ENCODE measurements around the gene ZNF888.
A peak's percentile ranks its signal among the peaks of the same experiment; 100 is the strongest.
"Not testable (repeated sequence)": the region's sequence is repeated elsewhere in the genome, so short reads cannot be mapped to it uniquely, and the experiment has no call there.

Gene ZNF888

GRCh38 chr19:52941523-52941922, 18.3 kb upstream of the ZNF888 start:
- not testable (repeated sequence) for DNase-seq

- DNase-seq: not testable (repeated sequence)
Measured at GRCh38 chr19:52940905-52941304, 17.7 kb upstream of the ZNF888 start.

GRCh38 chr19:52938761-52939160, 15.5 kb upstream of the ZNF888 start:
- no peak for DNase-seq

GRCh38 chr19:52936954-52937325, 13.7 kb upstream of the ZNF888 start:
- no peak for DNase-seq

DNA sequence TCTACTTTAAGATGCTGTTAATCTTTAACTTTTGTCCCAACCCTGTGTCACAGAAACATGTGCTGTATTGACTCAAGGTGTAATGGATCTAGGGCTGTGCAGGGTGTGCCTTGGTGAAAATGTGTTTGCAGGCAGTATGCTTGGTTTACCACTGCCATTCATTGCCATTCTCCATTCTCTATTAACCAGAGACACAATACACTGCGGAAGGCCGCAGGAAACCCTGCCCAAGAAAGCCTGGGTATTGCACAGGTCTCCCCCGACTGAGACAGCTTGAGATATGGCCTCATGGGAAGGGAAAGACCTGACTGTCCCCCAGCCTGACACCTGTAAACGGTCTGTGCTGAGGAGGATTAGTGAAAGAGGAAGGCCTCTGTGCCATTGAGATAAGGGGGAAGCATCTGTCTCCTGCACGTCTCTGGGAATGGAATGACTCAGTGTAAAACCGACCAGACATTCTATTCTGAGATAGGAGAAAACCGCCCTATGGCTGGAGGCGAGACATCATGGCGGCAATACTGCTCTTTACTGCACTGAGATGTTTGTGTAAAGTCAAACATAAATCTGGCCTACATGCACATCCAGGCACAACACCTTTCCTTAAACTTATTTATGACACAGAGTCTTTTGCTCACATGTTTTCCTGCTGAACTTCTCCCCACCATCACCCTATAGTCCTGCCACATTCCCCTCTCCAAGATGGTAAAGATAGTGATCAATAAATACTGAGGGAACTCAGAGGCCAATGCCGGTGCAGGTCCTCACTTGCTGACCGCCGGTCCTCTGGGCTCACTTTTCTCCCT, 13.1 kb upstream of the ZNF888 start:
- no peak for DNase-seq

GRCh38 chr19:52935434-52935833, 12.2 kb upstream of the ZNF888 start:
- no peak for DNase-seq

- not testable (repeated sequence) for DNase-seq
Measured at GRCh38 chr19:52924641-52925040, 1.4 kb upstream of the ZNF888 start.

DNA sequence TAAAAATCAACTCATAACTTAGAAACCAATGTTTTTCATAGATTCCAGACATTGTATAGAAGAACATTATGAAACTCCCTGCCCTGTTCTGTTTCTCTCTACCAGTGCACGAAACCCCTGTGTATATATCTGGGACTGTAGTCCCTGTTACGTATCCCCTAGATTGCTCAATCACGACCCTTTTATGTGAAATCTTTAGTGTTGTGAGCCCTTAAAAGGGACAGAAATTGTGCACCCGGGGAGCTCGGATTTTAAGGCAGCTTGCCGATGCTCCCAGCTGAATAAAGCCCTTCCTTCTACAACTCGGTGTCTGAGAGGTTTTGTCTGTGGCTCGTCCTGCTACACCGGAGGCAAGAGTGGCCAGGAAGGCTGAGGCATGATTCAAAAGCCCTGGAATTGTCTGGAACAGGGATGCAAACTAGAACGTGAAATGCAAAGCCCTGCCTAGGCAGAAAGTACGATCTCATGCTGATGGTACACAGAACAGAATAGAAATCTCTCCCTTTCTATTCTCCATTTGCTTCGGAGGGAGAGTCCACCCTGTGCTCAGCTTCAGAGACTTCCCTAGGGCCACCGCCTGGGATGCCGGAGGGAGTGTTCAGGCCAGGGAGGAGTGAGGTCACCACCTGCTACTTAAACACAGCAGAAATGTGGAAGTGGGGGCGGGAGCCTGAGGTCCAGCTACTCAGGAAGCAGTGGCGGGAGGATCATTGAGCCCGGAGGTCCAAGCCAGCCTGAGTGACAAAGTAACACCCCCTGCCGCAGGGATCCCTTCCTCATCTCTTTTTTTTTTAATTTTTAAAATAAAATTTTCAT, 758 bp upstream of the ZNF888 start:
- no peak for DNase-seq

GRCh38 chr19:52917531-52917930, 5.7 kb downstream of the ZNF888 start:
- DNase-seq: no peak

- no peak for DNase-seq
Measured at GRCh38 chr19:52910648-52911047, 12.6 kb downstream of the ZNF888 start.

- not testable (repeated sequence) for DNase-seq
Measured at GRCh38 chr19:52904052-52904780, 19.0 kb downstream of the ZNF888 start.

GRCh38 chr19:52901842-52902241, 21.4 kb downstream of the ZNF888 start:
- no peak for DNase-seq

DNA sequence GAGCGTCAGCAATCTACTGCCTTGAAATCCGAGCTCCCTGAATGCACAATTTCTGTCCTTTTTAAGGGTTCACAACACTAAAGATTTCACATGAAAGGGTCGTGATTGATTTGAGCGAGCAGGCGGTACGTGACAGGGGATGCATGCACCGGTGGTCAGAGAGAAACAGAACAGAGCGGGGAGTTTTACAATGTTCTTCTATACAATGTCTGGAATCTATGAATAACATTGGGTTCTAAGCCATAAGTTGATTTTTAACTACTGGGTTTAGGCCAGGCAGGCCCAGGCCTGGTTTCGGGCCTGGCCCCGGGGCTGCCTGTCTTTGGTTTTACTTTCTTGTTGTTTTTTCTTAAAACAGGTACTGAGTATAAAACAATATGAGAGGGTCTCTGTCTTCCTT, 24.6 kb downstream of the ZNF888 start:
- not testable (repeated sequence) for DNase-seq

DNA sequence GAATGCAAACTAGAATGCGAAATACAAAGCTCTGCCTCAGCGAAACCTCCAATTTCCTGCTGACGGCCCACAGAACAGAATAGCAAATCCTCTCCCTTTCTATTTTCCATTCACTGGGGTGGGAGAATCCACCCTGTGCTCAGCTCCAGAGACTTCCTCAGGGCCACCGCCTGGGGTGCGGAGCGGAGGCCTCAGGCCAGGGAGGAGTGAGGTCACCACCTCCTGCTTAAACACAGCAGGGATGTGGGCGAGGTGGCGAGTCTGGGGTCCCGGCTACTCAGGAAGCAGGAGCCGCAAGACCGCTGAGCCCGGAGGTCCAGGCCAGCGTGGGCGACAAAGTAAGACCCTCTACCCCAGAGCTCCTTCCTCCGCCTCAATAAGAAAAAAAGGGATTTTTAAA, 25.1 kb downstream of the ZNF888 start:
- DNase-seq: no peak

- DNase-seq: peak; percentile 91
Measured at GRCh38 chr19:52897138-52897935, 25.9 kb downstream of the ZNF888 start, which contains the start of gene ZNF320. Gene ZNF320, minus strand, starts transcription at chr19:52897635. Its CDS starts 7,380 bp downstream, at chr19:52890255.

DNA sequence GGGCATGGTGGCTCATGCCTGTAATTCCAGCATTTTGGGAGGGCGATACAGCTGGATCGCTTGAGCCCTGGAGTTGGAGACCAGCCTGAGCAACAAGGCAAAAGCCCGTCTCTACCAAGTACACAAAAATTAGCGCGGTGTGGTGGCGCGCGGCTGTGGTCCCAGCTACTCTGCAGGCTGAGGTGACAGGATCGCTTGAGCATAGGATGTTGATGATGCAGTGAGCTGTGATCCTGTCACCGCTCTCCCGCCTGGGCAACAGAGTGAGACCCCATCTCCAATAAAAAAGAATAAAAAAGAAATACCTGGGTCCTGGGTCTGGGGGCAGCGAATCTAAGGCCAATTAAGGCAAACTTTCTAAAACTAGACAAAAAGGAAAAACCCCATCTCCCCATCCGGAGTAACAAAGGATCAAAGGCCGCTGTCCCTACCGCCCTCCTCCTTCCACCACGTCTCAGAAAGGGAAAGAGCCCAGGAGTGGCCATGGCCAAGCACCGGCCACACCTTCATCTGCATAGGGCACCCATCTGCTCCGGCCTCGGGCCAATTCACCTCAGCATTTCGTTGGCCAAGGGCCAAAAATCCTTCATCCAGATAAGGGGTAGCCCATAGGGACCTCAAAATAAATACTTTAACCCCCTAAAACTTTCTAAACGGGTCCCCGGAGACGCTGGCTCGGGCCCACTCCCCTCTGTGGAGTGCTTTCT, 26.6 kb downstream of the ZNF888 start:
- DNase-seq: peak; percentile 6

DNA sequence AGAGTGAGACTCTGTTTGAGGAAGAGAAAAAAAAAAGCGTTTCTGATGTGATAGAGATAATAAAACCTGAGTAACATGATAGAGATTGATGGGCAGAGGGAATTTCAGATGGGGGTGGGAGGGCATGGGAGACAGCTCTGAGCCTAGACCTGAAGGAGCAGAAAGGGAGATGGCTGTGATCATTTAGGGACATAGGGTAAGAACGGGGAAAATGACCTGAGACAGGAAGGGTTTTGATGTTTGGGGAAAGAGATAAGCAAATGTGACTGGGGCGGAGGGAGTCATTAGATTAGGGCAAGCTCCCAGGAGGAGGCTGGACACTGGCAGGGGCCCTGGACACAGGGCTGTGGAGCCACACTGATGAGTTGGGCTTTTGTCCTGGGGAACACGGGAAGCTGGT, 31.9 kb downstream of the ZNF888 start:
- DNase-seq: no peak

- DNase-seq: no peak
Measured at GRCh38 chr19:52889931-52890330, 33.3 kb downstream of the ZNF888 start.

DNA sequence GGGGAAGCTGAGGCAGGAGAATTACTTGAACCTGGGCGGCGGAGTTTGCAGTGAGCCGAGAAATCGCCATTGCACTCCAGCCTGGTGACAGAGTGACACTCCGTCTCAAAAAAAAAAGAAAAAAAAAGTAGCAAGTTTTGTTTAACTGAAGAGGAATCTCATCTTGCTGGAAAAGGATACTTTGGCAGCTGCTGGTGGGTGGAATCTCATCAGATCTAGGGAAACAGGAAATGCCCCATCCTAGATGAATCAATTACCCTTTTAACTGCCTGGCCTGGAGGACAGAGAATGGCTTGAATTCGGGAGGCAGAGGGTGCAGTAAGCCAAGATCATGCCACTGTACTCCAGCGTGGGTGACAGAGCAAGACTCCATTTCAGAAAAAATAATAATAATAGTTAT, 34.2 kb downstream of the ZNF888 start:
- no peak for DNase-seq

DNA sequence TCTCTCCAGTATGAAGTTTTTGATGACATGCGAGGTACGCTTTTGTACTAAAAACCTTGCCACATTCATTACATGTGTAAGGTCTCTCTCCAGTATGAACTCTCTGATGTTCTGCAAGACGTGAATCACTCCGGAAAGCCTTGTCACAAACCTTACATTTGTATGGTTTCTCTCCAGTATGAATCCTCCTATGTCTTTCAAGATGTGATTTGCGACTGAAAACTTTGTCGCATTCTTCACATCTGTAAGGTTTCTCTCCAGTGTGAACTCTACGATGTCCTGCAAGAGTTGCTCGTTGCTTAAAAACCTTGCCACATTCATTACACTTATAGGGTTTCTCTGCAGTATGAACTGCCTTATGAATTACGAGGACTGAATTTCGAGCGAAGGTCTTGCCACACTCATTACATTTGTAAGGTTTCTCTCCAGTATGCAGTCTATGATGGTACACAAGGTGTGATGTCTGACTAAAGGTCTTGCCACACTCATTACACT, 42.3 kb downstream of the ZNF888 start:
- DNase-seq: no peak

DNA sequence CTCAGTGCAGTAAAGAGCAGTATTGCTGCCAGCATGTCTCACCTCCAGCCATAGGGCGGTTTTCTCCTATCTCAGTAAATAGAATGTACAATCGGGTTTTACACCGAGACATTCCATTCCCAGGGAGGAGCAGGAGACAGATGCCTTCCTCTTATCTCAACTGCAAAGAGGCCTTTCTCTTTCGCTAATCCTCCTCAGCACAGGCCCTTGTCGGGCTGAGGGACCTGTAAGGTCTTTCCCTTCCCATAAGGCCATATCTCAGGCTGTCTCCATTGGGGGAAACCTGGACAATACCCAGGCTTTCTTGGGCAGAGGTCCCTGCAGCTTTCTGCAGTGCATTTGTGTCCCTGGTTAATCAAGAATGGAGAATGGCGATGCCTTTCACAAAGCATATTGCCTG, 50.2 kb downstream of the ZNF888 start:
- not testable (repeated sequence) for DNase-seq

DNA sequence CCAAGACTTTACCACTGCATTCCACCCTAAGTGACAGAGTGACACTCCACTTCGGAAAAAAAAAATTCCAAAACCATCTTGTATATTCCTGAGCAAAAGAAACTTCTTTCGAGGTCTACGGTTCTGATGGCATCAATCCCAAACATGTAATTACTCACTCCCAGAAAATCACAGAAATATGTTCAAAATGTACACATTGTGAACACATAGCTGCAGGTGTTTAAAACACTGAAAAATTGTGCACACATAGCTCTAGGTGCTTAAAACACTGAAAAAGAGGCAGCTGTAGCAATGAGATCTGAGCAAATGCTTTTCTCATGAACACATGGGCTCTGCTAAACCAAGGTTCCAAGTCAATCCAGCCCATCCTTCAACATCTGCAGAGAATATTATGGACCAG, 51.8 kb downstream of the ZNF888 start:
- DNase-seq: no peak

Measured in fibroblast of skin of right quadriceps (primary cell).